ENCODE results near the gene PPP2R2B.

The PPP2R2B gene

GRCh38 chr5:146880966-146881365, 2.4 kb upstream of the PPP2R2B start:
- no peak overlapping the region for H3K4me3 ChIP-seq (ENCODE audit: low read length)
- peaks cover 18% of the 10 kb centered on the region for H3K27me3 ChIP-seq (ENCODE audit: control insufficient read depth, insufficient read depth, low read length)
- H3K4me1 ChIP-seq (ENCODE audit: control insufficient read depth, insufficient read depth, low read length), result peaks cover 4% of the 10 kb centered on the region
- H3K9me3 ChIP-seq (ENCODE audit: control insufficient read depth, low read length), result no peaks in the 10 kb centered on the region
- no peak overlapping the region for H3K9ac ChIP-seq (ENCODE audit: low read length)
- no peaks in the 10 kb centered on the region for H3K36me3 ChIP-seq (ENCODE audit: control insufficient read depth, insufficient read depth, low read length)

GRCh38 chr5:146877783-146878475, 628 bp downstream of the PPP2R2B start:
- Histone ChIP-seq H3K36me3 (ENCODE audit: control insufficient read depth, insufficient read depth, low read length) (no peaks in the 10 kb centered on the region), H3K27me3 (ENCODE audit: control insufficient read depth, insufficient read depth, low read length) (peaks cover 24% of the 10 kb centered on the region), H3K9me3 (ENCODE audit: control insufficient read depth, low read length) (no peaks in the 10 kb centered on the region), H3K4me1 (ENCODE audit: control insufficient read depth, insufficient read depth, low read length) (peaks cover 4% of the 10 kb centered on the region), H3K9ac (ENCODE audit: low read length) (no peak overlapping the region), H3K4me3 (ENCODE audit: low read length) (no peak overlapping the region)

DNA sequence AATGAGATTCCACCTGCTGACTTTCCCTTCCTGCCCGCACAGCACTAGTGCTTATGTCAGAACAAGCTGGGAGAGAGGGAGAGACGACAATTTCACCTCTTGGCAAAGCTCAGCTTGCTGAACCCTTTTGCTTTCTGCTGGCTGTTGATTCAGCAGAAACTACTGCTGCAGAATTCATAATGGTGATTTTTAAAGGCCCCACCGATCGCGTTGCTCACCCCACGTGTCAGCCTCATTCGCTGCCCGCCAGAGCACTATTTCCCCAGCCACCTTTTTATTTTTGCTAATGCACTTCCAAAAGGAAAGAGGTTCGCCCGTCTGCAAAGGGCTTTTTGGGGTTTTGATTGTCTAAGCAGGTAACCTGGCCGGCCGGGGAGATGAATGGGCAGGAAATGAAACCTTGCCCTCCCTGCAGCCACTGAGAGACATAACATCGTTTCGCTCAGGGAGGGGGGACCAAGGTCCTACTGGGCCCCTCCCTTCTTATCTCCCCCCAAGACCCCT, 1.3 kb downstream of the PPP2R2B start:
- peaks cover 4% of the 10 kb centered on the region for H3K4me1 ChIP-seq (ENCODE audit: control insufficient read depth, insufficient read depth, low read length)
- H3K4me3 ChIP-seq (ENCODE audit: low read length), result no peak overlapping the region
- H3K9ac ChIP-seq (ENCODE audit: low read length), result no peak overlapping the region
- H3K9me3 ChIP-seq (ENCODE audit: control insufficient read depth, low read length), result no peaks in the 10 kb centered on the region
- no peaks in the 10 kb centered on the region for H3K36me3 ChIP-seq (ENCODE audit: control insufficient read depth, insufficient read depth, low read length)
- H3K27me3 ChIP-seq (ENCODE audit: control insufficient read depth, insufficient read depth, low read length), result peaks cover 24% of the 10 kb centered on the region

DNA sequence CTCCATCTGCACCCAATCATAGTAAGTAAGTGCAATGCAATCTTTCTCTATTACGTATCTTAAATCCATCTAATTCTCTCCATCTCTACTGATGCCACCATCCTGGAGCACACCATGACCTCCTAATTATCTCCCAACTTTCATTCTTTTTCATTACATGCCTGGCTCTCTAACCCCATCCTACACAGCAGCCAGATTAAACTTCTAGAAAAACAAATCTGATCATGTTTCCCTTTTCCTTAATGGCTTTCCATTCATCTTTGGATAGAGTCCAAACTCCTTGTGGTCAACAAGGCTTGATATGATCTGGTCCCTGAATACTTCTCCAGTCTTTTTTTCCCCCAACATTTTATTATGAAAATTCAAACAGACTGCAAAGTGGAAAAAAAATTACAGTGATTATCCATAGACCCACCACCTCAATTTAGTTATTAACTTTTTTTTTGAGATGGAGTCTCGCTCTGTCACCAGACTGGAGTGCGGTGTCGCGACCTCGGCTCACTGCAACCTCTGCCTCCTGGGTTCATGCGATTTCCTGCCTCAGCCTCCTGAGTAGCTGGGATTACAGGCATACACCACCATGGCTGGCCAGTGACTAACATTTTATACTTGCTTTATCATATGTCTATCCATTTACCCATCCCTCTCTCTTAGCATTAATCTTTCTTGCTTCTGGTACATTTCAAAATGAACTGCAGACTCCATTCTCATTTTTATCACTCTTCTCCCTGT, 5.2 kb downstream of the PPP2R2B start:
- H3K9ac ChIP-seq (ENCODE audit: low read length), result no peak overlapping the region
- peaks cover 4% of the 10 kb centered on the region for H3K4me1 ChIP-seq (ENCODE audit: control insufficient read depth, insufficient read depth, low read length)
- H3K36me3 ChIP-seq (ENCODE audit: control insufficient read depth, insufficient read depth, low read length), result no peaks in the 10 kb centered on the region

GRCh38 chr5:146872188-146872587, 6.4 kb downstream of the PPP2R2B start:
- H3K9me3 ChIP-seq (ENCODE audit: control insufficient read depth, low read length), result no peaks in the 10 kb centered on the region

More for the DNA sequence above, 5.2 kb downstream of the PPP2R2B start:
- Histone ChIP-seq H3K4me3 (ENCODE audit: low read length) (no peak overlapping the region), H3K9me3 (ENCODE audit: control insufficient read depth, low read length) (no peaks in the 10 kb centered on the region), H3K27me3 (ENCODE audit: control insufficient read depth, insufficient read depth, low read length) (peaks cover 17% of the 10 kb centered on the region)

DNA sequence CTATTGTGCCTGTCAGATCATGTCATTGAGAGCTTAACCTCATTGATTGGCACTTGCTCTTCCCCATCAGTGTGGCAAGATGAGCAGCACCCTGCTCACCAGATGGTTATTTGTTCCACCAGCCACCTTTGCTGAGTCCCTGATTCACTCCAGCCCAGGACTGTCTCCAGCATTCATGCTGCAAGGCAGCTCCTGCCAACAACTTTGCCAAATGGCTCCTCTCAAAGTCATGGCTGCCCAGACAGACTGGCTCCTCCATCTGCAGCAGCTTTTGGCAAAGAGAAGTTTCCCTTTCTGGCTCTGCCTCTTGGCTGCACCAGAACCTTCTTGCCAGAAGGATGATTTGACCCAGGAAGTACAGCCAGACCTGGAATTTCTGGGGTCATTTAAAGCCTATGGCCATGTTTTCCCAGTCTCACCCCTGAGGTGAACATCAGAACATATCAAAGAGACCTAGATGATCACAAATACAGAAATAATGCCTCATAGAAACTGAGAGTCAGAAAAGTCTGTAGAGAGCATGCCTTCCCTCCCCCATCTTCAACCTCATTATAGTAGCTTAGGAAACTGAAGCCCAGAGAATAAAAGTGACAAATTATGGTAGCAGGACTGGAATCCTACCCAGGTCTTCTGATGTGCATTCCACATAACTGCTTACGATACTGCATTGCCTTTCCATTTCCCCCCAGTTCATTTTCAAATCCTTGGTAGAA, 10.4 kb downstream of the PPP2R2B start:
- H3K36me3 ChIP-seq (ENCODE audit: control insufficient read depth, insufficient read depth, low read length), result no peaks in the 10 kb centered on the region
- H3K27me3 ChIP-seq (ENCODE audit: control insufficient read depth, insufficient read depth, low read length), result no peaks in the 10 kb centered on the region
- H3K9me3 ChIP-seq (ENCODE audit: control insufficient read depth, low read length), result no peaks in the 10 kb centered on the region
- H3K9ac ChIP-seq (ENCODE audit: low read length), result no peak overlapping the region
- H3K4me1 ChIP-seq (ENCODE audit: control insufficient read depth, insufficient read depth, low read length), result no peaks in the 10 kb centered on the region
- no peak overlapping the region for H3K4me3 ChIP-seq (ENCODE audit: low read length)

More at GRCh38 chr5:146872188-146872587, 6.4 kb downstream of the PPP2R2B start:
- H3K36me3 ChIP-seq (ENCODE audit: control insufficient read depth, insufficient read depth, low read length), result no peaks in the 10 kb centered on the region
- peaks cover 2% of the 10 kb centered on the region for H3K4me1 ChIP-seq (ENCODE audit: control insufficient read depth, insufficient read depth, low read length)
- H3K4me3 ChIP-seq (ENCODE audit: low read length), result no peak overlapping the region
- peaks cover 8% of the 10 kb centered on the region for H3K27me3 ChIP-seq (ENCODE audit: control insufficient read depth, insufficient read depth, low read length)
- no peak overlapping the region for H3K9ac ChIP-seq (ENCODE audit: low read length)

- H3K4me1 ChIP-seq (ENCODE audit: control insufficient read depth, insufficient read depth, low read length), result no peaks in the 10 kb centered on the region
- H3K9ac ChIP-seq (ENCODE audit: low read length), result no peak overlapping the region
- H3K4me3 ChIP-seq (ENCODE audit: low read length), result no peak overlapping the region
- H3K27me3 ChIP-seq (ENCODE audit: control insufficient read depth, insufficient read depth, low read length), result no peaks in the 10 kb centered on the region
- no peaks in the 10 kb centered on the region for H3K9me3 ChIP-seq (ENCODE audit: control insufficient read depth, low read length)
- H3K36me3 ChIP-seq (ENCODE audit: control insufficient read depth, insufficient read depth, low read length), result no peaks in the 10 kb centered on the region
Measured at GRCh38 chr5:146866263-146866662, 12.3 kb downstream of the PPP2R2B start.

GRCh38 chr5:146862641-146863040, 15.9 kb downstream of the PPP2R2B start:
- H3K4me1 ChIP-seq (ENCODE audit: control insufficient read depth, insufficient read depth, low read length), result no peaks in the 10 kb centered on the region
- H3K36me3 ChIP-seq (ENCODE audit: control insufficient read depth, insufficient read depth, low read length), result no peaks in the 10 kb centered on the region
- no peaks in the 10 kb centered on the region for H3K9me3 ChIP-seq (ENCODE audit: control insufficient read depth, low read length)
- H3K9ac ChIP-seq (ENCODE audit: low read length), result no peak overlapping the region
- H3K4me3 ChIP-seq (ENCODE audit: low read length), result no peak overlapping the region
- H3K27me3 ChIP-seq (ENCODE audit: control insufficient read depth, insufficient read depth, low read length), result no peaks in the 10 kb centered on the region

GRCh38 chr5:146860213-146860893, 18.2 kb downstream of the PPP2R2B start:
- no peaks in the 10 kb centered on the region for H3K27me3 ChIP-seq (ENCODE audit: control insufficient read depth, insufficient read depth, low read length)
- no peak overlapping the region for H3K9ac ChIP-seq (ENCODE audit: low read length)
- no peak overlapping the region for H3K4me3 ChIP-seq (ENCODE audit: low read length)
- no peaks in the 10 kb centered on the region for H3K36me3 ChIP-seq (ENCODE audit: control insufficient read depth, insufficient read depth, low read length)
- no peaks in the 10 kb centered on the region for H3K9me3 ChIP-seq (ENCODE audit: control insufficient read depth, low read length)
- H3K4me1 ChIP-seq (ENCODE audit: control insufficient read depth, insufficient read depth, low read length), result no peaks in the 10 kb centered on the region

- H3K4me3 ChIP-seq (ENCODE audit: low read length), result no peak overlapping the region
Measured at GRCh38 chr5:146852089-146852488, 26.5 kb downstream of the PPP2R2B start.

DNA sequence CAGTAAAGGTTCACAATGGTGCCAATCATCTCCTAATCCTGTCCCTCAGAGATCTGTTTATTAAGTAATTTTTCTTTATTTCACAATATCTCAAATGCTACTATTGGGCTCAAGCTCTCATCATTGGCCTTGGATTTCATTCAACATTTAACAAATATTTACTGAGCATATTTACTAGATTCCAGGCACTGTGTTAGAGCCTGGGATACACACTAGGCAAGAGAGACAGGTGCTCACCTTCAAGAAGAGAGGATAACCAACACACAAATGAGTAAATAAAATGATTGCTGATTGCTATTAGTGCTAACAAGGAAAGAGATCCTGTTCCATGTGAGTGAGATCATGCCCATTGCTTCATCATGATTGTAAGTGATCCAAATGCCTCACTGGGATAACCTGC, 27.4 kb downstream of the PPP2R2B start:
- H3K4me1 ChIP-seq (ENCODE audit: control insufficient read depth, insufficient read depth, low read length), result no peaks in the 10 kb centered on the region
- H3K36me3 ChIP-seq (ENCODE audit: control insufficient read depth, insufficient read depth, low read length), result no peaks in the 10 kb centered on the region
- no peaks in the 10 kb centered on the region for H3K27me3 ChIP-seq (ENCODE audit: control insufficient read depth, insufficient read depth, low read length)
- no peak overlapping the region for H3K9ac ChIP-seq (ENCODE audit: low read length)
- no peaks in the 10 kb centered on the region for H3K9me3 ChIP-seq (ENCODE audit: control insufficient read depth, low read length)
- H3K4me3 ChIP-seq (ENCODE audit: low read length), result no peak overlapping the region

More at GRCh38 chr5:146852089-146852488, 26.5 kb downstream of the PPP2R2B start:
- Histone ChIP-seq H3K36me3 (ENCODE audit: control insufficient read depth, insufficient read depth, low read length) (no peaks in the 10 kb centered on the region), H3K27me3 (ENCODE audit: control insufficient read depth, insufficient read depth, low read length) (no peaks in the 10 kb centered on the region), H3K4me1 (ENCODE audit: control insufficient read depth, insufficient read depth, low read length) (no peaks in the 10 kb centered on the region), H3K9me3 (ENCODE audit: control insufficient read depth, low read length) (no peaks in the 10 kb centered on the region), H3K9ac (ENCODE audit: low read length) (no peak overlapping the region)

Data from mucosa of stomach (tissue), 1 donor.